ENCODE measurements around the gene DOCK1. TPM values are rescaled to one million over a fixed set of nuclear protein-coding genes. Genes with fewer than 3 reads are reported as not detected.

Gene DOCK1
- total RNA-seq, 6 experiments from 2014 or later = 50.6 to 59.9 (median 54.7) TPM

GRCh38 chr10:127153181-127153580, 248.0 kb downstream of the DOCK1 start:
- no peaks in the 10 kb centered on the region; the same call in none of the 2 replicates for H3K27me3 Mint-ChIP-seq (ENCODE audit: insufficient read depth)
- no peaks in the 10 kb centered on the region for H3K9me3 Mint-ChIP-seq
- H3K27ac Mint-ChIP-seq = no peak overlapping the region
- TF ChIP-seq CTCF (IDR thresholded peaks at IDR 0.05) = no peak
- peaks cover 81% of the 10 kb centered on the region for H3K4me1 Mint-ChIP-seq (ENCODE audit: low read depth)
- no peak overlapping the region for H3K4me3 Mint-ChIP-seq
- peaks cover 20% of the 10 kb centered on the region; the same call in 1 of the 2 replicates for H3K36me3 Mint-ChIP-seq (ENCODE audit: low read depth)
- no peak for DNase-seq

GRCh38 chr10:127154831-127155620, 249.8 kb downstream of the DOCK1 start:
- no peaks in the 10 kb centered on the region for H3K9me3 Mint-ChIP-seq
- H3K4me3 Mint-ChIP-seq = no peak overlapping the region
- peaks cover 63% of the 10 kb centered on the region for H3K4me1 Mint-ChIP-seq (ENCODE audit: low read depth)
- DNase-seq = no peak
- H3K27me3 Mint-ChIP-seq (ENCODE audit: insufficient read depth) = no peaks in the 10 kb centered on the region; the same call in none of the 2 replicates
- peak overlapping the region; percentile 8; the same call in 1 of the 2 replicates for H3K27ac Mint-ChIP-seq
- peaks cover 20% of the 10 kb centered on the region; the same call in 1 of the 2 replicates for H3K36me3 Mint-ChIP-seq (ENCODE audit: low read depth)
- no peak for TF ChIP-seq CTCF (IDR thresholded peaks at IDR 0.05)

- Mint-ChIP-seq H3K4me1 (ENCODE audit: low read depth) (peaks cover 47% of the 10 kb centered on the region), H3K36me3 (ENCODE audit: low read depth) (peaks cover 11% of the 10 kb centered on the region; the same call in 1 of the 2 replicates), H3K9me3 (no peaks in the 10 kb centered on the region), H3K27ac (no peak overlapping the region), H3K27me3 (ENCODE audit: insufficient read depth) (no peaks in the 10 kb centered on the region; the same call in none of the 2 replicates), H3K4me3 (no peak overlapping the region)
- TF ChIP-seq CTCF (IDR thresholded peaks at IDR 0.05) = no peak
- no peak for DNase-seq
These were observed 251.9 kb downstream of the DOCK1 start for GRCh38 chr10:127157089-127157488.

- H3K4me1 Mint-ChIP-seq (ENCODE audit: low read depth) = peaks cover 42% of the 10 kb centered on the region
These were observed 252.4 kb downstream of the DOCK1 start for GRCh38 chr10:127157506-127158200.

GRCh38 chr10:127158662-127159061, 253.4 kb downstream of the DOCK1 start:
- Mint-ChIP-seq H3K36me3 (ENCODE audit: low read depth) (peaks cover 8% of the 10 kb centered on the region; the same call in 1 of the 2 replicates), H3K4me1 (ENCODE audit: low read depth) (peaks cover 41% of the 10 kb centered on the region), H3K9me3 (no peaks in the 10 kb centered on the region), H3K27ac (no peak overlapping the region), H3K27me3 (ENCODE audit: insufficient read depth) (no peaks in the 10 kb centered on the region; the same call in none of the 2 replicates), H3K4me3 (no peak overlapping the region)
- no peak for TF ChIP-seq CTCF (IDR thresholded peaks at IDR 0.05)
- no peak for DNase-seq

More at GRCh38 chr10:127157506-127158200, 252.4 kb downstream of the DOCK1 start:
- H3K27me3 Mint-ChIP-seq (ENCODE audit: insufficient read depth) = no peaks in the 10 kb centered on the region; the same call in none of the 2 replicates
- TF ChIP-seq CTCF (IDR thresholded peaks at IDR 0.05) = no peak
- peaks cover 8% of the 10 kb centered on the region; the same call in 1 of the 2 replicates for H3K36me3 Mint-ChIP-seq (ENCODE audit: low read depth)
- H3K4me3 Mint-ChIP-seq = no peak overlapping the region
- H3K9me3 Mint-ChIP-seq = no peaks in the 10 kb centered on the region
- H3K27ac Mint-ChIP-seq = no peak overlapping the region
- DNase-seq = no peak

Measured in HFFc6 (cell line).